ENCODE measurements around the gene KRT15. TPM values are rescaled to one million over a fixed set of nuclear protein-coding genes. Genes with fewer than 3 reads are reported as not detected.

The KRT15 gene
- total and polyA plus RNA-seq, 10 of the 15 experiments (the other 5 are each of a cell fraction or from before 2014, with no cell fraction given): 0.06 to 0.17 TPM; not detected in 8

DNA sequence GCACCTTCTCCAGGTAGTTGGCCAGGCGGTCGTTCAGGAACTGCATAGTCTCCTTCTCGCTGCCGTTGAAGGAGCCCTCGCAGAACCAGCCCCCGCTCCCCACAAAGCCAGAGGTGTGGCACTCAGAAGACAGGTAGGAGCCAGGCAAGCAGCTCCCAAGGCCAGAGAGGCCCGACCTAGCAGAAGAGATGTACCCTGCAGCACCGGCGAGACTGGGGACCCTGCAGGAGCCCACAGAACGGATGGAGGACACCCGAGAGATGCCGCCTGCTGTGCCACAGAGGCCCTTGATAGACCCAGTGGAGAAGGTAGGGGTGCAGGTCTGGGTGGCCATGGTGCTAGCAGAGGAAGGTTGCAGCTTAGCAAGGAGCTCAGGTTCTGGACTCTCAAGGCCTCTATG is 29.2 kb downstream of the KRT15 start, which contains the start of gene KRT36 (continued):
- no peak for TF ChIP-seq NR2C1 (IDR thresholded peaks at IDR 0.05)
- TF ChIP-seq, protein P1, sequence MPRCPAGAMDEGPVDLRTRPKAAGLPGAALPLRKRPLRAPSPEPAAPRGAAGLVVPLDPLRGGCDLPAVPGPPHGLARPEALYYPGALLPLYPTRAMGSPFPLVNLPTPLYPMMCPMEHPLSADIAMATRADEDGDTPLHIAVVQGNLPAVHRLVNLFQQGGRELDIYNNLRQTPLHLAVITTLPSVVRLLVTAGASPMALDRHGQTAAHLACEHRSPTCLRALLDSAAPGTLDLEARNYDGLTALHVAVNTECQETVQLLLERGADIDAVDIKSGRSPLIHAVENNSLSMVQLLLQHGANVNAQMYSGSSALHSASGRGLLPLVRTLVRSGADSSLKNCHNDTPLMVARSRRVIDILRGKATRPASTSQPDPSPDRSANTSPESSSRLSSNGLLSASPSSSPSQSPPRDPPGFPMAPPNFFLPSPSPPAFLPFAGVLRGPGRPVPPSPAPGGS (IDR thresholded peaks at IDR 0.05; ENCODE audit: borderline replicate concordance, insufficient read depth, low read depth, low read length, poor library complexity, severe bottlenecking): no peak

- no peak overlapping the region for H2AFZ ChIP-seq (ENCODE audit: control insufficient read depth, low read depth, low read length)
- intact Hi-C loops (cut with micrococcal nuclease; ENCODE audit: unreplicated experiment) (no loop called here), in situ Hi-C loops (cut with MboI) (no loop called here)
- SMC1A ChIA-PET (ENCODE audit: uncharacterized antibody, unreplicated experiment): interaction anchor here (0.9 kb wide), 2 partner anchors 160 to 180 kb away, joined by 3 read pairs; no protein-coding TSS in a partner anchor
- H3K79me2 ChIP-seq (ENCODE audit: control insufficient read depth, insufficient read depth, low read length): no peaks in the 10 kb centered on the region
- peak; percentile 74 for ATAC-seq
- 37% methylated on average over 29 of the region's 29 CpGs for WGBS (ENCODE audit: insufficient coverage, insufficient replicate concordance, low lambda C conversion rate, missing lambda C conversion rate)
- no peak overlapping the region for H3K9ac ChIP-seq (ENCODE audit: control insufficient read depth, insufficient read depth, low read length)
- H3K9me3 ChIP-seq (replicated peaks; ENCODE audit: control insufficient read depth, insufficient read depth, low read length): no peaks in the 10 kb centered on the region
- RAD21 ChIA-PET (ENCODE audit: unreplicated experiment): interaction anchor here (0.8 to 1.9 kb wide), 3 partner anchors 61 to 631 kb away, joined by 3 to 5 read pairs (median 3); no protein-coding TSS in a partner anchor
- CTCF ChIA-PET: interaction anchor here (0.6 to 2.3 kb wide), 9 partner anchors 8 to 630 kb away, joined by 3 to 8 read pairs (median 3); no protein-coding TSS in a partner anchor
- no TSS peak for BruUV-seq (replicated peaks)
- FAIRE-seq: no peak
- H3K4me2 ChIP-seq (ENCODE audit: control insufficient read depth, insufficient read depth): no peak overlapping the region
- H3K36me3 ChIP-seq (ENCODE audit: control insufficient read depth in 2 of 2, insufficient read depth in 2 of 2, low read length in 1 of 2): no peaks in the 10 kb centered on the region
- TF ChIP-seq, protein P2, sequence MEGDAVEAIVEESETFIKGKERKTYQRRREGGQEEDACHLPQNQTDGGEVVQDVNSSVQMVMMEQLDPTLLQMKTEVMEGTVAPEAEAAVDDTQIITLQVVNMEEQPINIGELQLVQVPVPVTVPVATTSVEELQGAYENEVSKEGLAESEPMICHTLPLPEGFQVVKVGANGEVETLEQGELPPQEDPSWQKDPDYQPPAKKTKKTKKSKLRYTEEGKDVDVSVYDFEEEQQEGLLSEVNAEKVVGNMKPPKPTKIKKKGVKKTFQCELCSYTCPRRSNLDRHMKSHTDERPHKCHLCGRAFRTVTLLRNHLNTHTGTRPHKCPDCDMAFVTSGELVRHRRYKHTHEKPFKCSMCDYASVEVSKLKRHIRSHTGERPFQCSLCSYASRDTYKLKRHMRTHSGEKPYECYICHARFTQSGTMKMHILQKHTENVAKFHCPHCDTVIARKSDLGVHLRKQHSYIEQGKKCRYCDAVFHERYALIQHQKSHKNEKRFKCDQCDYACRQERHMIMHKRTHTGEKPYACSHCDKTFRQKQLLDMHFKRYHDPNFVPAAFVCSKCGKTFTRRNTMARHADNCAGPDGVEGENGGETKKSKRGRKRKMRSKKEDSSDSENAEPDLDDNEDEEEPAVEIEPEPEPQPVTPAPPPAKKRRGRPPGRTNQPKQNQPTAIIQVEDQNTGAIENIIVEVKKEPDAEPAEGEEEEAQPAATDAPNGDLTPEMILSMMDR (IDR thresholded peaks at IDR 0.05 in 2 of 3, conservative IDR thresholded peaks at IDR 0.05 in 1 of 3; ENCODE audit: control insufficient read depth in 2 of 3, extremely low read depth in 1 of 3, insufficient read depth in 1 of 3, low read depth in 3 of 3, low read length in 3 of 3): peak; percentile 34 to 67 (median 63); a peak in 5 of 6 replicates
- TF ChIP-seq PKNOX1 (IDR thresholded peaks at IDR 0.05) (no peak), SMC3 (IDR thresholded peaks at IDR 0.05; ENCODE audit: borderline replicate concordance, low read length) (peak; percentile 31; the same call in 1 of the 2 replicates), ZBTB33 (IDR thresholded peaks at IDR 0.05) (no peak), WRNIP1 (IDR thresholded peaks at IDR 0.05; ENCODE audit: borderline replicate concordance, low read depth, low read length) (no peak), SREBF2 (IDR thresholded peaks at IDR 0.05; ENCODE audit: low read length) (no peak), ELK1 (IDR thresholded peaks at IDR 0.05; ENCODE audit: low read depth, low read length) (no peak), FOXK2 (IDR thresholded peaks at IDR 0.05) (no peak), HDAC6 (IDR thresholded peaks at IDR 0.05; ENCODE audit: unreplicated experiment) (no peak), FOS (IDR thresholded peaks at IDR 0.05; ENCODE audit: borderline replicate concordance, extremely low read depth, insufficient read length) (no peak)
- DNase-seq (ENCODE audit: low read depth, low spot score): no peak
- no peaks in the 10 kb centered on the region for H3K4me1 ChIP-seq (ENCODE audit: control insufficient read depth, insufficient read depth, low read length)
- H3K27me3 ChIP-seq (replicated peaks in 1 of 2; ENCODE audit: control insufficient read depth in 2 of 2, insufficient read depth in 2 of 2, low read length in 1 of 2): peaks cover 0 to 3% of the 10 kb centered on the region in 2 experiments; a peak in 2 of 4 replicates
- H3K27ac ChIP-seq (ENCODE audit: control insufficient read depth, insufficient read depth): no peak overlapping the region
- no peaks in the 10 kb centered on the region for H4K20me1 ChIP-seq (ENCODE audit: control insufficient read depth, insufficient read depth)
- no peak overlapping the region for H3K4me3 ChIP-seq
- POLR2A ChIA-PET: no interaction called here
These were observed 31.7 kb downstream of the KRT15 start for GRCh38 chr17:41486809-41487530.

All from GM12878 (cell line).